HG02763 (cell line): ENCODE measurements around the gene POLA2.
"Not testable (repeated sequence)": the region's sequence is repeated elsewhere in the genome, so short reads cannot be mapped to it uniquely, and the experiment has no call there.

Experiments used
- ATAC-seq: cut with Tn5 transposase; IDR thresholded peaks from one replicate; pipeline ENCODE4 v1.9.1; 2021; ENCODE audit warnings: mild to moderate bottlenecking, moderate library complexity; ENCODE audit not compliant: unreplicated experiment

Gene POLA2, protein sequence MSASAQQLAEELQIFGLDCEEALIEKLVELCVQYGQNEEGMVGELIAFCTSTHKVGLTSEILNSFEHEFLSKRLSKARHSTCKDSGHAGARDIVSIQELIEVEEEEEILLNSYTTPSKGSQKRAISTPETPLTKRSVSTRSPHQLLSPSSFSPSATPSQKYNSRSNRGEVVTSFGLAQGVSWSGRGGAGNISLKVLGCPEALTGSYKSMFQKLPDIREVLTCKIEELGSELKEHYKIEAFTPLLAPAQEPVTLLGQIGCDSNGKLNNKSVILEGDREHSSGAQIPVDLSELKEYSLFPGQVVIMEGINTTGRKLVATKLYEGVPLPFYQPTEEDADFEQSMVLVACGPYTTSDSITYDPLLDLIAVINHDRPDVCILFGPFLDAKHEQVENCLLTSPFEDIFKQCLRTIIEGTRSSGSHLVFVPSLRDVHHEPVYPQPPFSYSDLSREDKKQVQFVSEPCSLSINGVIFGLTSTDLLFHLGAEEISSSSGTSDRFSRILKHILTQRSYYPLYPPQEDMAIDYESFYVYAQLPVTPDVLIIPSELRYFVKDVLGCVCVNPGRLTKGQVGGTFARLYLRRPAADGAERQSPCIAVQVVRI

DNA sequence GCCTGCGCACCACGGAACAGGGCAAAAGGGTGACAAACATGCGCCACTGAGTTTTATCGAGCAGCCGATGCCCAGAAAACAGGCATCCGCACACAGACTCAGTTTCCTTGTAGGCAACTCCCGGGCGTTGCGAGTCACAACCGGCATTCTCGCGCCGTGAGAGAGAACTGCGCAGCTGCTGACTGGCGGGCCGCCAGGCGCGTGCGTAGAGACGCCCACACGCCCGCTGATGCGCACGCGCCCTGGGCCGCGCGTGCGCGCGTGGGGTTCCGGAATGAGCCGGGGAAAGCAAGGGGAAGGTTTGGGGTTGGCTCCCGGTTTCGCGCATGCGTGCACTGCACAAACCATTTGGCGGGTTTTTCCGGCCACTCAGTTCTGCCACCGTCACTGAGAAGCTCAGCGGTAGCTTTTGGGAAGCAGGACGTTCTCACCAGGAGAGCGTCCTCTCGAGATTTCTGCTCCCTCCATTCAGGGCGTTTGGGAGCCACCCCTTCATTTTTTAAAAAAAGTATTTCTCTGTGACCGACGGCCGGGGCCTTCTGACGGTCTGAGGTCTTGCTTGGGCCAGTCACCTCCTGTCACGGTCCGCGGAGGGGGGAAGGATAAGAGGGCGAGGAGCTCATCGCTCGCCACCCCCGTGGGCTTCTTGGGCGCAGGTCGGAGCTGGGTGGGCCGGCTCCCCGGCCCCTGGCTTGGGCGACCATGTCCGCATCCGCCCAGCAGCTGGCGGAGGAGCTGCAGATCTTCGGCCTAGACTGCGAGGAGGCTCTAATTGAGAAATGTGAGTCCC, at the start of gene POLA2:
Gene POLA2 (plus strand): TSS at position 372 of the 790 bp plus-strand sequence. CDS start 331 bp downstream, at position 703.
- peak; percentile 86 for ATAC-seq

DNA sequence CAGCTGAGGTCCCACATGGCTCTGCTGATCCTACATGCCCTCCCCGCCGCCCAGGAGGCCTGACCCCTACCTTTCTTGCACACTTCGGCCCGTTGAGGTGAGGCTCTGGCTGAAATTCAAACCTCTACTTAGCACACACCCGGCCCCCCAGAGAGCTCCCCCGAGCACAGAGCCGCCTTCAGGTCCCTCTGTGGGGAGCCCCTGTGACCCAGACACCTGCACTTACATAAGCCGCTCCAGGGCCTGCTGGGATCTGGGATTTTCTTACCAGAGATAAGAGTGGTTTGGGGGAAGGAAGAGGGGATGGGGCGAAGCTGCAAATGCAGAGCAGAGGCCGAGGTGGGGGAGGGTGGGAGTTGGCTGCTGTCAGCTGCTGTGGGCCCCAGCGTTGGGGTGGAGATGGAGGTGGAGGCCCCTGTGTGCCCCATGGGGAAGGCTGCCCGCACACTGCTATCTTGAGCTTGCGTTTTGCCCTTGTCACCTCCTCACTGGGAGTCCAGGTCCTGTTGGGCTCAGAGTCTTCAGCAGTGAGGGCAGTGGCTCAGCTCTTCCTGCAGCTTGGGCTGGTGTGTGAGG, 49.4 kb upstream of the POLA2 start:
- ATAC-seq, result no peak

DNA sequence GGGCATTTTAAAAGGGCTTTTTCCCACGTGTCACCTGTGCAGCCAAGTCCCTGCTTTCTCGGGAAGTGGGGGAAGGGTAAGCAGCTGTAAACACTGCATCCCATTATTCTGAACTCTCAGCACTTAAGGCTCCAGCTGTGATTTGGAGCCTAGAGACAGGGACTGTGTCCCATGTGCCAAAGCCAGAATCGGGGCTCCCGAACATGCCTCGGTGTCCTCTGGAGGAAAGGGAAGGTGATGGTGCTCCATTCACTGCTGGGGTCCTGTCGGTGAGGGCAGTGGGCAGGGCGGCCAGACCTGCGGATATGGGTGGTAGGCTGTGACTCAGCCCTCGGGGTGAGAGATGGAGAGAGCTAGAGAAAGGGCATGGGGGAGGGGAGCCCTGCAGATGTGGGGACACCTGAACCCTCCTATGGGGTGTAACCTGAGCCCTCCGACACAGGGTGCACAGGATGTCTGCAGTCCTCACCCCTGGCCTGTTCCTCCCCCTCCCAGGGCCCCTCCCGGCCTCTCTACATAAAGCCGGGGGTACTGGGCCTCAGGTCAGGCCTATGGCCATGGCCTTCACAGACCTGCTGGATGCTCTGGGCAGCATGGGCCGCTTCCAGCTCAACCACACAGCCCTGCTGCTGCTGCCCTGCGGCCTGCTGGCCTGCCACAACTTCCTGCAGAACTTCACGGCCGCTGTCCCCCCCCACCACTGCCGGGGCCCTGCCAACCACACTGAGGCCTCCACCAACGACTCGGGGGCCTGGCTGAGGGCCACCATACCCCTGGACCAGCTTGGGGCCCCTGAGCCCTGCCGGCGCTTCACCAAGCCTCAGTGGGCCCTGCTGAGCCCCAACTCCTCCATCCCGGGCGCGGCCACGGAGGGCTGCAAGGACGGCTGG, 48.2 kb upstream of the POLA2 start:
- no peak for ATAC-seq

DNA sequence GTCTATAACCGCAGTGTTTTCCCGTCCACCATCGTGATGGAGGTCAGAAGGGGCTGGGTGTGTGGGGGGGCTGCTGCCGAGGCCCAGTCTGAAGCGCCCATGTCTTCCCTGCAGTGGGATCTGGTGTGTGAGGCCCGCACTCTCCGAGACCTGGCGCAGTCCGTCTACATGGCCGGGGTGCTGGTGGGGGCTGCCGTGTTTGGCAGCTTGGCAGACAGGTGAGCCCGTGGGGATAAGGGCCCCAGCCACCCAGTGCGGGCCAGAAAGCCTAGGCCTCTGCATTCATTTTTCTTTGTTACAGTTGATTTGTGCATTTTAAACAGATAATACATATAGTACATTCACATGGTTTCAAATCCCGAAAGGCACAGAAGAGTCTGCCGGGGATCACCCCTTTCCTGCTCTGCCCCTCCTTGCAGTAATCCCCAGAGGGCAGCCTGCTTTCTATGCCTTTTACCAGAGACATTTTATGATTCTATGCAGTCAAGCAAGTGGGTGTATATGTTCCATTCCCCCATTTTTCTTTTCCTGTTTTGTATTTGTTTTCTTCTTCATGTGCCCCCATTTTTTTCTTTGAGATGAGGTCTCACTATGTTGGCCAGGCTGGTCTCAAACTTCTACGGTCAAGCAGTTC, 47.4 kb upstream of the POLA2 start:
- ATAC-seq, result no peak

DNA sequence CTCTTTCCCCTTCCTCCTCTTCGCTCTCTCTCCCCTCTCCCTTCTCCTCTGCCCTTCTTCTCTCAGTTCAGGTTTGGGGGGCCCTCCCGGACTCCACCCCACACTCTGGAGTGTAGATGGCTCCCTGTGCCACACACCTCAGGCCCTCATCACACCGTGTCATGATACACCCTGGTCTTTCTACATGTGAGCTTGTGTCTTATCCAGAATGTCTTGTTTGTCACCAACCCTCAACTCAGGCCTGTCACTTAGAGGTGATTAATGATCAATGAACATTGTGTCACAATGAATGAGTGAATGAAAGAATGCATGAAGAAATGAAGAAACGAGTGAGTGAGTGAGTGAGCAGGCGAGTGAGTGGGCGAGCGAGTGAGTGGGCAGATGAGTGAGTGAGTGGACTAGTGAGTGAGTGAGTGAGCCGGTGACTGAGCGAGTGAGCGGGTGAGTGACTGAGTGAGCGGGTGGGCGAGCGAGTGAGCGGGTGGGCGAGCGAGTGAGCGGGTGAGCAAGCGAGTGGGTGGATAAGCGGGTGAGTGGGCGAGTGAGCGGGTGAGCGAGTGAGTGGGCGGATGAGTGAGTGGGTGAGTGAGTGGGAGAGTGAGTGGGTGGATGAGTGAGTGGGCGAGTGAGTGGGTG, 46.2 kb upstream of the POLA2 start:
- no peak for ATAC-seq

DNA sequence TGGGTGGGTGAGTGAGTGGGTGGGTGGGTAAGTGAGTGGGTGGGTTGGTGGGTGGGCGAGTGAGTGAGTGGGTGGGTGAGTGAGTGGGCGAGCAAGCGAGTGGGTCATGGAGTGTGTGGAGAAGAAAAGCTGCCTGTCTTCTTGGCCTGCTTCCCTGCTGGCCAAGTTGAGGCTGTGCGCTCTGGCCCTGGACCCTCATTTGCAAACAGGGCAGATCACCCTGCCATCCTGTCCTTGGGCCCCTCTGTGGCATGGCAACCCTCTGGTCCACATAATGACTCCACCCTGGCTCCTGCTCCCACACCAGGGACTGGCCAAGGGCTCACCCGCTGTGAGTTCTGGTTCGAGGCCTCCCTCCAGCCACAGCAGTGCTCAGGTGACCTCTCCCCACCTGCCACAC, 44.9 kb upstream of the POLA2 start:
- ATAC-seq, result no peak

DNA sequence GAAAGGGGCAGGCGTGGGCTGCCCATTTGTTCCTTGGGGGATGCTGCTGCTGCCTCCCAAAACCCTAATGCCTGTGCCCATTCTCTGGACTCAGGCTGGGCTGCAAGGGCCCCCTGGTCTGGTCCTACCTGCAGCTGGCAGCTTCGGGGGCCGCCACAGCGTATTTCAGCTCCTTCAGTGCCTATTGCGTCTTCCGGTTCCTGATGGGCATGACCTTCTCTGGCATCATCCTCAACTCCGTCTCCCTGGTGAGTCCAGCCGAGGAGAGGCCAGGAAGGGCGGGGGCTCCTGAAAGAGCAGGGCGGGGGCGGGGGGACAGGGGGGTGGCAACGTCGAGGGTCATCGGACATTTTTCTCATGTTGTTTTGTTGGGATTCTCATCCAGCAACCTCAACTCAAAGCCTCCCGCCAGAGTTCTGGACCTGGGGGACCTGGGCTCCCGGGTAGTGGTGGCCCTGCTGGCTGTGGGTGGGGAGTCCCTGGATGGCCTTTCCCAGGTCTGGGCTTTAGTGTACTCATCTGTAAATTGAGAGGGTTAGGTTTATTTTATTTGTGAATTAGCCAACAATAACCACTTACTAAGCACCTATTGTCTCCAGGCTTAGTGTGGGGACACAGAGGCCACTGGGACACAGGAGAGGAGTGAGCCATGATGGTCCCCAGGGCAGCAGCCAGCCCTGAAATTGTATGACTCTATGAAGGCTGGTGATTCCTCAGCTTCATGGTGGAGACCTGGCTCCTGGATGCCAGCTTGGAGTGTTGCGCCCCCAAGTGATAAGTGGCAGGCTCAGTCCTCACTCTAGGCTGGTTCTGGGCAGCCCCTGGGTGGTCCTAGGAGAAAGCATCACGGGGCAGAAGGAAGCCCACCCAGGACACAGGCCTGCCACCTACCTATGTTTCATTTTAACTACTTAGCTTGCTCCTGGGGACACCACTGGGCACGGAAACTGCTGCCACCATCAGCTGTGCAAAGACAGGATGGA, 44.0 kb upstream of the POLA2 start:
- no peak for ATAC-seq

DNA sequence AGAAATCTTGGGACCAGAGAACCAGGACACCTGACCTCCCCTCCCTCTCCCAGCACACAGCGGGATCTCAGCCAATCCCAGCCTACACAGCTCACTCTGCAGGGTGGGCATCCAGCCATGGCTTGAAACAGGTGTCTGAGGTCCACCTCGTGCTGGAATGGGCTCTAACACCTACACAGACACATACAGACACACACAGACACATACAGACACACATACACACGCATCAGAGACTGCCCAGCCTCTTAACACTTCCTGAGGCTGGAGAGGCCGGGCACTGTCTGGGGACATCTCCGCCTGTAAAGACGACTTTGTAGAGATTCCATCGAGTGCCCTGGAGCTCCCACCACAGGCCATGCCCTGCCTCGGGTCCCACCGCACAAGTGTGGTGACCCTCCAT, 43.3 kb upstream of the POLA2 start:
- ATAC-seq, result no peak

DNA sequence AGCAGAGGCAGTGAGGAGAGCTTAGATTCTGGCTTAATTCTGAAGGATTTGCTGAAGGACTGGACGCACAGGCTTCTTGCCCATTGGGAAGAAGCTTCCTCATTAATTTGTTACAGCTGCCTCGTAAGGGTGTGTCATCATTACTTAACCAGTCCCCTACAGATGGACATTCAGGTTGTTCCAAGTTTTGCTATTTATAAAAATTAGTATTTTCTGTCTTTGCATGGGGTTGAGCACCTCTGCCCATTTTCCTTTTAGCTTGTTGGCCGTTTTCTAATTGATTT, 41.9 kb upstream of the POLA2 start:
- ATAC-seq, result no peak

DNA sequence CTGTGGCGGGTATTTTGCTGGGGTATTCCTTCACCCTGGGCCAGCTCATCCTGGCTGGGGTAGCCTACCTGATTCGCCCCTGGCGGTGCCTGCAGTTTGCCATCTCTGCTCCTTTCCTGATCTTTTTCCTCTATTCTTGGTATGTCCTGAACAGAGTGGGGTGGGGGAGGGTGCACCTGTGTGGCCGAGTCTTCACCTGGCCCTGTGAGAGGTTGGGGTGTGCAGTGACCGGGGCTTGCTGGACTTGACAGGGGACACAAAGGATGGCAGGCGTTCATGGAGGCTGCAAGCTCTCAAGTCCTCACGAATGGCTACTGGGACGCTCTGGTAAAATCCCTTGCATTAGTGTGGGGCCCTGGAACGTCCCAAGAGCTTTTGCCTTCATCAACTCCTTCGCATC, 40.7 kb upstream of the POLA2 start:
- ATAC-seq, result no peak

DNA sequence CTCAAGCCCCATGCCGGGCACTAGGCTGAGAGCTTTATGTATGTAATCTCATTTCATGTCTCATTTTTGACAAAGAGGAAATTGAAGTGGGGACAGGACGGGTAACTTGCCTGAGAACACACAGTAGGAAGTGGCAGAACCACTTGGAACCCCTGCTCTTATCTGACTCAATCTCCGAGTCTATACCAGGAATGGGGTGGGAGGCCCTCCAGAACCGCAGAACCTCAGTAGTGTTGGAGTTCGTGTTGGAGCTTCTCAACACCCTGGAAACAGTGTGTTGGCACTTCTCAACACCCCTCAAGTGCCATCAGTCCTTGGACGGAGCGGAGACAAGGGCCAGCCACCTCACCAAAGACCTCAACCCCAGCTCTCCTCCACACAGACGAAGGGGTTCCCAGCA, 38.8 kb upstream of the POLA2 start:
- no peak for ATAC-seq

DNA sequence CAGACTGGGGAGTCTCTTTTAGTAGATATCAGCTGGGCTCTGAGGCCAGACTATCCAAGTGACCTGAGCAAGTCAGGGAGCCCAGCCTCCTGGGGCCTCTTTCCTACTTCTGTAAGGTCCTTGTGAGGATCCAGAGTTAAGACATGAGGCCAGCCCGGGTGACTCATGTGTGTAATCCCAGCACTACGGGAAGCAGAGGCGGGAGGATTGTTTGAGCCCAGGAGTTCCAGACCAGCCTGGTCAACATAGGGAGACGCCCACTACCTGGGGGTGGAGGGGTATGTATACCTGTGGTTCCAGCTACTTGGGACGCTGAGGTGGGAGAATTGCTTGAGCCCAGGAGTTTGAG, 36.9 kb upstream of the POLA2 start:
- ATAC-seq, result no peak

DNA sequence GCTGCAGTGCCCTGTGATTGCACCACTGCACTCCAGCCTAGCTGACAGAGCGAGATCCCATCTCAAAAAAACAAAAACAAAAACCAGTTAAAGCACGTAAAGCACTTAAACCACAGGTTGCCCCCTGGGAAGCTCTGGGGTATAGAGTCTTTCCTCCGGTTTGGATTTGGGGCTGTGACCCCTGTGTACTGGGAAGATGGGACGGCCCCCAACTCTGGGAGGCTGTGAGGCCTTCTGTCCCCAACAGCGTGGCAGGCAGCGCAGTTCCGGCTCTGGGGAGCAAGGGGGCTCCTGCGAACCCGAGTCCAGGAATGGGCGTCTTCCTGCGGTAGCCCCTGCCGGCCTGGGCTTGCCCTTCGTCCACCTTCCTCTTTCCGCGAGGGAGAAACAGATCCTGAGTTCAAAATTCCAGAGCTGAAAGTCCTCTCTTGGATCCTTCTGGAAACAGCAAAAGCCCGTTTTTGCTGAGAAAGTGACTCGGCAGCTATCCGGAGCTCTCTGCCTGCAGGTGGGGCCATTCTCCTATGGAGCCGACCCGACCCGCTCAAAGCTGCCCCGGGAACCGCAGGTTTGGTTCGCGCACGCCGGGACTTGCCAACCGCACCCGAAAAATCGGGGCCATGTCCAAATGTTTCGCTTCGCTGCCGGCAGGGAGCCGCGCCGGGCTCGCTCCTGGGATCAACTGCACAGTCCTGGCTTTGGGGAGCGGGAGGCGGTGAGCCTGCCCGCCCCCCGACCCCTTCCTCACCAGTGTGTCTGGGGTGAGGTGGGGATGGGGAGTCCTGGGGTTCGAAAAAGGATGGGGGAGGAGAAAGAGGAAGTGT, 36.3 kb upstream of the POLA2 start:
- ATAC-seq, result no peak

DNA sequence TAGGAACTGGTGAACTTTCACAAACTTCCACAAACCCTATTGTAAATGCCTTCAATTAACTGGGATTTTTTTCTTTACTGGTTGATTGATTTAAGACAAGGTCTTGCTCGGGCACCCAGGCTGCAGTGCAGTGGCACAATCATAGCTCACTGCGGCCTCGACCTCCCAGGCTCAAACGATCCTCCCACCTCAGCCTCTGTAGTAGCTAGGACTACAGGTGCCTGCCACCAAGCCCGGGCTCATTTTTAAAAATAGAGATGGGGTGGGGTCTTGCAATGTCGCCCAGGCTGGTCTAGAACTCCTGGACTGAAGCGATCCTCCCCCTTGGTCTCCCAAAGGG, 35.7 kb upstream of the POLA2 start:
- no peak for ATAC-seq

DNA sequence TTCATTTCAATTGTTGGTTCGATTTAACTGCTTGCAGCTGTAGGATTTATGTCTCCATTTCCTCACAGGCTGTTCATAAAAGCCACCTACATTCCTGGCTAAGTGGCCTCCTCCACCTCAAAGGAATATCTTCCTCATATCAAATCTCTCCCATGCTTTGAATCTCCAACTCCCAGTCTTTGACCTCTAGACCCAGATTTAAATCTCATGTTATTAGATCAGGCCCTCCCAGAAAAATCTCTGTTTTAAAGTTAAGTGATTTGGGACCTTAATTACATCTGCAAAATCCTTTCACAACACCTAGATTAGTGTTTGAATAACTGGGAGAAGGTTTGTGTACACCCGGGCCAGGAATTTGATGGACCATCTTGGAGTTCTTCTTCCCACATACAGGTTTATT, 33.9 kb upstream of the POLA2 start:
- no peak for ATAC-seq

DNA sequence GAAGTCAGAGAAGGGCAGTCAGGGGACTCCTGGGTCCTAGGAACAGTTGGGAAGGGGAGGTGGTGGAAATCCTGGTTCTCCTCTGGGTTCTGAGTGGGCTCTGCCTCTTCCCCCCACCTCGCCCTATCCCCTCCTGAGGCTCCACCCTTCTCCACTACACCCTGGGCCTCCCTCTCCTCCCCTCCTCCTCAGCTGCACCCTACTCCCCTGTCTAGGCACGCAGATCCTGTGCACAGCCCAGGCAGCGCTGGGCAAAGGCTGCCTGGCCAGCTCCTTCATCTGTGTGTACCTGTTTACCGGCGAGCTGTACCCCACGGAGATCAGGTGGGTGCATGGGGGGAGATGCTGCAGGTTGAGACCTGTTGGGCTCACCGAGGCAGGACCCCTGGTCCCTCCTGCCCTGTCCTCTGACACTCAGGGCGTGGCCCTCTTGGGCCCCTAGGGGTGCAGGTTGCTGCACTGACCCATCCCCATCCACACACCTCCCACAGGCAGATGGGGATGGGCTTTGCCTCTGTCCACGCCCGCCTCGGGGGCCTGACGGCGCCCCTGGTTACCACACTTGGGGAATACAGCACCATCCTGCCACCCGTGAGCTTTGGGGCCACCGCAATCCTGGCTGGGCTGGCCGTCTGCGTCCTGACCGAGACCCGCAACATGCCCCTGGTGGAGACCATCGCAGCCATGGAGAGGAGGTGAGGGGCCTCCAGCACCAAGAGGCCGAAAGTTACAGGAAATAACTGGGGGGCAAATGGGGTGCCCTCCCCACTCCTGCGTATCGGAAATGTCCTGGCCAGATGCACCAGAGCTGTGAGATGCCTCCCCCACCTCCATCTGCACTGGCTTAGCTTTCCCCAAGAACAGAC, 25.3 kb upstream of the POLA2 start:
- ATAC-seq, result no peak

DNA sequence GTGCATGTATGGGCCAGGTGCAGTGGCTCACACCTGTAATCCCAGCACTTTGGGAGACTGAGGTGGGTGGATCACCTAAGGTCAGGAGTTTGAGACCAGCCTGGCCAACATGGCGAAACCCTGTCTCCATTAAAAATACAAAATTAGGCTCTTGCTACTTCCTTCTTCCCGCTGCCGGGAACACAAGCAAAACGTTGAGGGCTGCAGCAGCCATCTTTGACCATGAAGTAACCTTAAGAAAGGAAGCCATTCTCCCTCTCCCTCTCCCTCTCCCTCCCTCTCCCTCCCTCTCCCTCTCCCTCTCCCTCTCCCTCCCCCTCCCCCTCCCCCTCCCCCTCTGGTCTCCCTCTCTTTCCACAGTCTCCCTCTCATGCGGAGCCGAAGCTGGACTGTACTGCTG, 23.5 kb upstream of the POLA2 start:
- ATAC-seq, result not testable (repeated sequence)
